Measurements from ENCODE around the gene CAMKK1.

DNA sequence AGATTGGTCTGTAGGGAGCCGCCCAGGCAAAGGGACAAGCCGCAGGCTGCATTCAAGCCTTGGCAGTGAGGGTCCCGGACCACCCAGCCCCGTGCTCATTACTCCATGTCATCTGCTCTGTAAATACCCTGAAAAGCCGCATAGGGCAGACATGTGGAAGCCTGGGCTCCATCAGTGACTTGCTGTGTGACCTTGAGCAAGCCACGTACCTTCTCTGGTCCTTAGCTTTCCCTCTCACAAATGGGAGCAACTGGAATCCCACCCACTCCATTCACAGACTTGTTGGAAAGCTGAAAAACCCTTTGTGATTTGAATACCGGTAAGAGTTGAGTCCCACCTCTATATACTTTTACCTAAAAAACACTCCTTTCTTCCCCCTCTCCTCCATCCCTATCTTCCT is 11.9 kb downstream of the CAMKK1 start:
- TF ChIP-seq, protein P1, sequence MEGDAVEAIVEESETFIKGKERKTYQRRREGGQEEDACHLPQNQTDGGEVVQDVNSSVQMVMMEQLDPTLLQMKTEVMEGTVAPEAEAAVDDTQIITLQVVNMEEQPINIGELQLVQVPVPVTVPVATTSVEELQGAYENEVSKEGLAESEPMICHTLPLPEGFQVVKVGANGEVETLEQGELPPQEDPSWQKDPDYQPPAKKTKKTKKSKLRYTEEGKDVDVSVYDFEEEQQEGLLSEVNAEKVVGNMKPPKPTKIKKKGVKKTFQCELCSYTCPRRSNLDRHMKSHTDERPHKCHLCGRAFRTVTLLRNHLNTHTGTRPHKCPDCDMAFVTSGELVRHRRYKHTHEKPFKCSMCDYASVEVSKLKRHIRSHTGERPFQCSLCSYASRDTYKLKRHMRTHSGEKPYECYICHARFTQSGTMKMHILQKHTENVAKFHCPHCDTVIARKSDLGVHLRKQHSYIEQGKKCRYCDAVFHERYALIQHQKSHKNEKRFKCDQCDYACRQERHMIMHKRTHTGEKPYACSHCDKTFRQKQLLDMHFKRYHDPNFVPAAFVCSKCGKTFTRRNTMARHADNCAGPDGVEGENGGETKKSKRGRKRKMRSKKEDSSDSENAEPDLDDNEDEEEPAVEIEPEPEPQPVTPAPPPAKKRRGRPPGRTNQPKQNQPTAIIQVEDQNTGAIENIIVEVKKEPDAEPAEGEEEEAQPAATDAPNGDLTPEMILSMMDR (conservative IDR thresholded peaks at IDR 0.05; ENCODE audit: low read length): no peak
- TF ChIP-seq EZH2phosphoT487 (IDR thresholded peaks at IDR 0.05; ENCODE audit: borderline replicate concordance): no peak

Data from Loucy (cell line).